ENCODE measurements around the gene SMYD3. TPM values are rescaled to one million over a fixed set of nuclear protein-coding genes. Genes with fewer than 3 reads are reported as not detected.

SMYD3 gene
- total and polyA plus RNA-seq, 9 of the 15 experiments (the other 6 are each of a cell fraction or from before 2014, with no cell fraction given): 128 to 440 (median 197) TPM

GRCh38 chr1:245825128-245825901, 681.8 kb downstream of the SMYD3 start:
- WGBS (ENCODE audit: insufficient coverage, low coverage, missing lambda C conversion rate): 92% methylated on average over 13 of the region's 13 CpGs
- CTCF ChIA-PET (ENCODE audit: low intra/inter-chr PET ratio): no interaction called here
- POLR2A ChIA-PET: no interaction called here
- no peak overlapping the region for H3K4me2 ChIP-seq (ENCODE audit: insufficient read depth, low read length)
- FAIRE-seq (no peak), DNase-seq (ENCODE audit: extremely low read depth in 1 of 4, low spot score in 3 of 4) (peak in 1 of 4 experiments; percentile 10), ATAC-seq (peak; percentile 49; the same call in 1 of the 3 replicates)
- no TSS peak for BruUV-seq (replicated peaks)
- peaks cover 2% of the 10 kb centered on the region; the same call in 1 of the 3 replicates for H3K79me2 ChIP-seq (ENCODE audit: control insufficient read depth, insufficient read depth, low read length)
- H3K4me3 ChIP-seq: no peak overlapping the region
- no peak overlapping the region for H3K27ac ChIP-seq (ENCODE audit: extremely low read depth, low read depth, low read length)
- intact Hi-C loops (cut with micrococcal nuclease) (no loop called here), in situ Hi-C loops (cut with MboI) (no loop called here)
- no peaks in the 10 kb centered on the region for H3K9me3 ChIP-seq (replicated peaks; ENCODE audit: control insufficient read depth, insufficient read depth, low read depth, low read length)
- no peaks in the 10 kb centered on the region for H3K9me1 ChIP-seq (ENCODE audit: control insufficient read depth, insufficient read depth, low read length)
- no peaks in the 10 kb centered on the region for H3K4me1 ChIP-seq (replicated peaks in 1 of 2; ENCODE audit: control insufficient read depth in 2 of 2, insufficient read depth in 2 of 2, low read length in 2 of 2)
- H3K27me3 ChIP-seq (ENCODE audit: control insufficient read depth in 2 of 2, insufficient read depth in 2 of 2, low read length in 2 of 2): no peaks in the 10 kb centered on the region
- no peak overlapping the region for H2AFZ ChIP-seq (ENCODE audit: low read depth, low read length)
- peak; percentile 68 for TF ChIP-seq CTCFL (IDR thresholded peaks at IDR 0.05; ENCODE audit: borderline replicate concordance, insufficient read depth, low read depth, low read length, poor library complexity, severe bottlenecking)
- 0 out of 6 replicates have a peak, but pooled peaks of 1 of the 3 experiments have one; percentile 8 for TF ChIP-seq CTCF (IDR thresholded peaks at IDR 0.05 in 2 of 3, conservative IDR thresholded peaks at IDR 0.05 in 1 of 3; ENCODE audit: insufficient read depth in 2 of 3, low read depth in 1 of 3, low read length in 3 of 3)
- no peak for TF ChIP-seq ZNF609 (CRISPR knock-in tag; IDR thresholded peaks at IDR 0.05; ENCODE audit: borderline replicate concordance)
- H3K9ac ChIP-seq (ENCODE audit: insufficient read depth in 1 of 2, low read depth in 2 of 2, low read length in 2 of 2): no peak overlapping the region
- peaks cover 43% of the 10 kb centered on the region; the same call in 2 of the 3 replicates for H3K36me3 ChIP-seq (ENCODE audit: control insufficient read depth, insufficient read depth, low read length)
- no peaks in the 10 kb centered on the region for H4K20me1 ChIP-seq (replicated peaks; ENCODE audit: control insufficient read depth, insufficient read depth, low read length)

Data from K562 (cell line).